ES-I3 (cell line): ENCODE results near the gene NRG3.

Experiments
- H3K36me3 ChIP-seq: 2 replicates; pipeline ENCODE4 v1.6.1; 2013; ENCODE audit warnings: mild to moderate bottlenecking, low read length, control low read depth, moderate library complexity; ENCODE audit not compliant: insufficient read depth
- H3K4me1 ChIP-seq: 2 replicates; pipeline ENCODE4 v1.6.1; 2013; ENCODE audit warnings: mild to moderate bottlenecking, control low read depth, low read length; ENCODE audit not compliant: insufficient read depth
- H3K9ac ChIP-seq: 2 replicates; pipeline ENCODE4 v1.6.1; 2013; ENCODE audit warnings: low read depth, mild to moderate bottlenecking, low read length, moderate library complexity
- H3K9me3 ChIP-seq: 2 replicates; pipeline ENCODE4 v1.6.1; 2013; ENCODE audit warnings: mild to moderate bottlenecking, low read length, moderate library complexity; ENCODE audit not compliant: control insufficient read depth, insufficient read depth

NRG3 gene

GRCh38 chr10:82796510-82796909, 921.5 kb downstream of the NRG3 start:
- 0 out of 2 replicates have a peak, but pooled peaks cover under 1% of the 10 kb centered on the region for H3K36me3 ChIP-seq
- H3K9me3 ChIP-seq: no peaks in the 10 kb centered on the region
- H3K9ac ChIP-seq: no peak overlapping the region
- no peaks in the 10 kb centered on the region for H3K4me1 ChIP-seq

GRCh38 chr10:82801289-82801688, 926.3 kb downstream of the NRG3 start:
- Histone ChIP-seq H3K36me3 (0 out of 2 replicates have a peak, but pooled peaks cover 3% of the 10 kb centered on the region), H3K9me3 (no peaks in the 10 kb centered on the region), H3K9ac (no peak overlapping the region), H3K4me1 (no peaks in the 10 kb centered on the region)

GRCh38 chr10:82811621-82812020, 936.6 kb downstream of the NRG3 start:
- Histone ChIP-seq H3K9me3 (no peaks in the 10 kb centered on the region), H3K9ac (no peak overlapping the region), H3K36me3 (no peaks in the 10 kb centered on the region), H3K4me1 (peaks cover 4% of the 10 kb centered on the region; the same call in 1 of the 2 replicates)

GRCh38 chr10:82813856-82814255, 938.9 kb downstream of the NRG3 start:
- no peaks in the 10 kb centered on the region for H3K36me3 ChIP-seq
- no peak overlapping the region for H3K9ac ChIP-seq
- peaks cover 4% of the 10 kb centered on the region; the same call in 1 of the 2 replicates for H3K4me1 ChIP-seq
- H3K9me3 ChIP-seq: no peaks in the 10 kb centered on the region

- H3K9ac ChIP-seq: no peak overlapping the region
- no peaks in the 10 kb centered on the region for H3K9me3 ChIP-seq
- no peaks in the 10 kb centered on the region for H3K36me3 ChIP-seq
- H3K4me1 ChIP-seq: peaks cover 4% of the 10 kb centered on the region; the same call in 1 of the 2 replicates
These were observed 939.6 kb downstream of the NRG3 start for GRCh38 chr10:82814635-82815034.

GRCh38 chr10:82815680-82816079, 940.7 kb downstream of the NRG3 start:
- Histone ChIP-seq H3K9me3 (no peaks in the 10 kb centered on the region), H3K4me1 (peaks cover 4% of the 10 kb centered on the region; the same call in 1 of the 2 replicates), H3K9ac (no peak overlapping the region), H3K36me3 (no peaks in the 10 kb centered on the region)

- Histone ChIP-seq H3K36me3 (no peaks in the 10 kb centered on the region), H3K9me3 (no peaks in the 10 kb centered on the region), H3K9ac (no peak overlapping the region), H3K4me1 (peaks cover 4% of the 10 kb centered on the region; the same call in 1 of the 2 replicates)
These were observed 942.9 kb downstream of the NRG3 start for GRCh38 chr10:82817676-82818422.

- Histone ChIP-seq H3K9ac (no peak overlapping the region), H3K9me3 (no peaks in the 10 kb centered on the region), H3K4me1 (no peaks in the 10 kb centered on the region), H3K36me3 (no peaks in the 10 kb centered on the region)
These were observed 946.0 kb downstream of the NRG3 start for GRCh38 chr10:82821043-82821442.

GRCh38 chr10:82826132-82826531, 951.1 kb downstream of the NRG3 start:
- H3K9me3 ChIP-seq: no peaks in the 10 kb centered on the region
- H3K9ac ChIP-seq: no peak overlapping the region
- H3K36me3 ChIP-seq: no peaks in the 10 kb centered on the region
- no peaks in the 10 kb centered on the region for H3K4me1 ChIP-seq

- Histone ChIP-seq H3K9ac (no peak overlapping the region), H3K4me1 (no peaks in the 10 kb centered on the region), H3K9me3 (no peaks in the 10 kb centered on the region), H3K36me3 (no peaks in the 10 kb centered on the region)
These were observed 952.9 kb downstream of the NRG3 start for GRCh38 chr10:82827901-82828300.

GRCh38 chr10:82847242-82847641, 972.2 kb downstream of the NRG3 start:
- H3K9me3 ChIP-seq: no peaks in the 10 kb centered on the region

GRCh38 chr10:82850191-82850590, 975.2 kb downstream of the NRG3 start:
- H3K4me1 ChIP-seq: no peaks in the 10 kb centered on the region
- no peak overlapping the region for H3K9ac ChIP-seq
- no peaks in the 10 kb centered on the region for H3K9me3 ChIP-seq

More at GRCh38 chr10:82847242-82847641, 972.2 kb downstream of the NRG3 start:
- no peaks in the 10 kb centered on the region for H3K36me3 ChIP-seq
- H3K4me1 ChIP-seq: no peaks in the 10 kb centered on the region
- H3K9ac ChIP-seq: no peak overlapping the region

GRCh38 chr10:82856957-82857613, 982.1 kb downstream of the NRG3 start:
- Histone ChIP-seq H3K9ac (no peak overlapping the region), H3K36me3 (no peaks in the 10 kb centered on the region), H3K4me1 (no peaks in the 10 kb centered on the region), H3K9me3 (no peaks in the 10 kb centered on the region)

More at GRCh38 chr10:82850191-82850590, 975.2 kb downstream of the NRG3 start:
- H3K36me3 ChIP-seq: no peaks in the 10 kb centered on the region

GRCh38 chr10:82861889-82862288, 986.9 kb downstream of the NRG3 start:
- Histone ChIP-seq H3K36me3 (no peaks in the 10 kb centered on the region), H3K4me1 (no peaks in the 10 kb centered on the region; the same call in 1 of the 2 replicates), H3K9me3 (no peaks in the 10 kb centered on the region), H3K9ac (no peak overlapping the region)

GRCh38 chr10:82865366-82865765, 990.4 kb downstream of the NRG3 start:
- no peaks in the 10 kb centered on the region for H3K9me3 ChIP-seq
- no peak overlapping the region for H3K9ac ChIP-seq
- H3K36me3 ChIP-seq: no peaks in the 10 kb centered on the region
- H3K4me1 ChIP-seq: no peaks in the 10 kb centered on the region; the same call in none of the 2 replicates
